GM19043 (cell line): ENCODE data around the gene GOLGA6L1.
"Not testable (repeated sequence)": the region's sequence is repeated elsewhere in the genome, so short reads cannot be mapped to it uniquely, and the experiment has no call there.

ENCODE experiments used
- ATAC-seq: cut with Tn5 transposase; IDR thresholded peaks from one replicate; pipeline ENCODE4 v1.9.1; 2021; ENCODE audit warnings: low read depth; ENCODE audit not compliant: unreplicated experiment

Gene GOLGA6L1, protein sequence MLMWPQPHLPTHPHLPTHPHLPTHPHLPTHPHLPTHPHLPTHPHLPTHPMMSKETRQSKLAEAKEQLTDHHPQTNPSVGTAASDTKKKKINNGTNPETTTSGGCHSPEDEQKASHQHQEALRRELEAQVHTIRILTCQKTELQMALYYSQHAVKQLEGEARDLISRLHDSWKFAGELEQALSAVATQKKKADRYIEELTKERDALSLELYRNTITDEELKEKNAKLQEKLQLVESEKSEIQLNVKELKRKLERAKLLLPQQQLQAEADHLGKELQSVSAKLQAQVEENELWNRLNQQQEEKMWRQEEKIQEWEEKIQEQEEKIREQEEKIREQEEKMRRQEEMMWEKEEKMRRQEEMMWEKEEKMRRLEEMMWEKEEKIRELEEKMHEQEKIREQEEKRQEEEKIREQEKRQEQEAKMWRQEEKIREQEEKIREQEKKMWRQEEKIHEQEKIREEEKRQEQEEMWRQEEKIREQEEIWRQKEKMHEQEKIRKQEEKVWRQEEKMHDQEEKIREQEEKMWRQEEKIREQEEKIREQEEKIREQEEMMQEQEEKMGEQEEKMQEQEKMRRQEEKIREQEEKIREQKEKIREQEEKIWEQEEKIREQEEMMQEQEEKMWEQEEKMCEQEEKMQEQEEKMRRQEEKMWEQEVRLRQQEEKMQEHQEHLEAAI

DNA sequence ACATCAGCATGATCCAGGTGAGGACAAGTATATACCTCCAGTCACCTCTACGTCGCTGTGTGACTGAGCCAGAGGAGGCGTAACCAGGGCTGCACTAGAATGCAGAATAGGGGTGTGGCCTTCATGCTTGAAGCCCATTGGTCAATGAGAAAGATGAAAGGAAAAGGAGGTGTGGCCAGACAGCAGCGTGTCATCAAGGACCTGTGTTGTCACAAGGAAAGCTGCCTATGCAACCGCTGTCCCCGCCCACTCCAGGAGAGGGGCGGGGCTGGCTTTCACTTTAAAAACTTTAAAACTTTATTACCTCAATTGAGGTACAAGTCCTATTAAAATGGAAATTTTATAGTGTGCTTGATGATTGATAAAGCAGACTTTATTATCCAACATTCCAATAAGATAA lies at the start of gene GOLGA6L1:
Gene GOLGA6L1, minus strand, starts transcription at position 101 of the 400 bp plus-strand sequence. Its CDS starts 91 bp downstream, at position 10.
- ATAC-seq, result not testable (repeated sequence)

DNA sequence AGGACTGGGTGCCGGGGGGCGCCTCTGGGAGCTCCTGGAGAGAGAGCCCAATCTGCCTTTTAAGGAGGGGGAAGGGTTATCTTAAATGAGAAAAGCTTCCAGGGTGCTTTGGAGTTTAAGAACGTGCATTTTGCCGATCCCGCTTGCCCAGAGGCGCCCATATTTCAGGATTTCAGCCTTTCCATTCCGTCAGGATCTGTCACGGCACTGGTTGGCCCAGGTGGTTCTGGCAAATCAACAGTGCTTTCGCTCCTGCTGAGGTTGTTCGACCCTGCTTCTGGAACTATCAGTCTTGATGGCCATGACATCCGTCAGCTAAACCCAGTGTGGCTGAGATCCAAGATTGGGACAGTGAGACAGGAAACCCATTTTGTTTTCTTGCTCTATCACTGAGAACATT lies 44.6 kb upstream of the GOLGA6L1 start:
- not testable (repeated sequence) for ATAC-seq

DNA sequence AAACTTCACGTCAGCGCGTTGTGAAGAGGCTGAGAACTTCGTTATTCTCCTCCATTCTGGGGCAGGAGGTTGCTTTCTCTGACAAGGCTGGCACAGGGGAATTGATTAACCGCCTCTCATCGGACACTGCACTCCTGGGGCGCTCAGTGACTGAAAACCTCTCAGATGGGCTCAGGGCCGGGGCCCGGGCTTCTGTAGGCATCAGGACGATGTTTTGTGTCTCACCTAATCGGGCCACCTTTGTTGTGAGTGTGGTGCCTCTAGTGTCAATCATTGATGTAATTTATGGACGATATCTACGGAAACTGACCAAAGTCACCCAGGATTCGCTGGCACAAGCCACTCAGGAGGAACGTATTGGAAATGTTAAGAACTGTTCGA lies 43.9 kb upstream of the GOLGA6L1 start:
- ATAC-seq, result not testable (repeated sequence)

DNA sequence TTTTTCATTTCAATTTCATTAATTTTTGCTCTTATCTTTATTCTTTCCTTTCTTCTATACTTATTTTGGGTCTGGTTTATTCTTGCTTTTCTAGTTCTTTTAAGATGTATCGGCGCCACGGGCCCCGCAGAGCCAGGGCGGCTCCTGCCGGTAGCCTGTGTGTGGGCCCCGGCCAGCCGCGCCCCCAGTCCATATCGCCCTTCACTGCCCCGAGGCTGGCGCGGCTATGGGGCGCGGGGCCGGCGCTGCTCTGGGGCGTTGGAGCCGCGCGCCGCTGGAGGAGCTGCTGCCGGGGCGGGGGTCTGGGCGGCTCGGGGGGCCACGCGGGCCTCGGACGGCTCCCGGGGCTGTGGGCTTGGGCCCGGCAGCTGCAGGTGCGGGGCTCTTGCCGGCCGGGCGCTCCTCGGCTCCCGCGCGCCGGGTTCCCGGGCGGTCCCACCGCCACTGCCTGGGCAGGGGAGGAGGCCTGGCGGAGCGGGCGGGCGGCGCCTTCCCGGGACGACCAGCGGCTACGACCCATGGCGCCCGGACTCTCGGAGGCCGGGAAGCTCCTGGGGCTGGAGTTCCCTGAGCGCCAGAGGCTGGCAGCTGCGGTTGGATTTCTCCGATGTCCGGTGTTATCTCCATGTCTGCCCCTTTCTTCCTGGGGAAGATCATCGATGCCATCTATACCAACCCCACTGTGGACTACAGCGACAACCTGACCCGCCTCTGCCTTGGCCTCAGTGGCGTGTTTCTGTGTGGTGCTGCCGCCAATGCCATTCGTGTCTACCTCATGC lies 43.3 kb upstream of the GOLGA6L1 start:
- ATAC-seq, result not testable (repeated sequence)

DNA sequence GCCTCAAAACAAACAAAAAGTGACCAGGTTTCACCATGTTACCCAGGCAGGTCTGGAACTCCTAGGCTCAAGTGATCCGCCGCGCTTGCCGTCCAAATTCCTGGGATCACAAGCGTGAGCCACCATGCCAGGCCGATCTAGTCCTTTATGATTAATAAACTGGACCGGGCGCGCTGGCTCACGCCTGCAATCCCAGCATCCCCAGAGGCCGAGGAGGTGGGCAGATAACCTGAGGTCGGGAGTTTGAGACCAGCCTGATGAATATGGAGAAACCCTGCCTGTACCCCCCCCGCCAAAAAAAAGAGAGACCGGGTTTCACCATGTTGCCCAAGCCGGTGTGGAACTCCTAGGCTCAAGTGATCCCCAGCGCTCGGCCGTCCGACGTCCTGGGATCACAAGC lies 40.1 kb upstream of the GOLGA6L1 start:
- not testable (repeated sequence) for ATAC-seq

DNA sequence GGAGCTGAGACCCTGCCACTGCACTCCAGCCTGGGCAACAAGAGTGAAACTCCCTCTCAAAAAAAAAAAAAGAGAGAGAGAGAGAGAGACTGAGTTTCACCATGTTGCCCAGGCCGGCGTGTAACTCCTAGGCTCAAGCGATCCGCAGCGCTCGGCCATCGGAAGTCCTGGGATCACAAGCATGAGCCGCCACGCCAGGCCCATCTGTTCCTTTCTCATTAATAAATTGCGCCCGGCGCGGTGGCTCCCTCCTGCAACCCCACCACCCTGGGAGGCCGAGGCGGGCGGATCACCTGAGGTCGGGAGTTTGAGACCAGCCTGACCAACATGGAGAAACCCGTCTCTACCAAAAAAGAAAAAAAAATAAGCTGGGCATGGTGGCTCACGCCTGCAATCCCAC lies 39.0 kb upstream of the GOLGA6L1 start:
- not testable (repeated sequence) for ATAC-seq

DNA sequence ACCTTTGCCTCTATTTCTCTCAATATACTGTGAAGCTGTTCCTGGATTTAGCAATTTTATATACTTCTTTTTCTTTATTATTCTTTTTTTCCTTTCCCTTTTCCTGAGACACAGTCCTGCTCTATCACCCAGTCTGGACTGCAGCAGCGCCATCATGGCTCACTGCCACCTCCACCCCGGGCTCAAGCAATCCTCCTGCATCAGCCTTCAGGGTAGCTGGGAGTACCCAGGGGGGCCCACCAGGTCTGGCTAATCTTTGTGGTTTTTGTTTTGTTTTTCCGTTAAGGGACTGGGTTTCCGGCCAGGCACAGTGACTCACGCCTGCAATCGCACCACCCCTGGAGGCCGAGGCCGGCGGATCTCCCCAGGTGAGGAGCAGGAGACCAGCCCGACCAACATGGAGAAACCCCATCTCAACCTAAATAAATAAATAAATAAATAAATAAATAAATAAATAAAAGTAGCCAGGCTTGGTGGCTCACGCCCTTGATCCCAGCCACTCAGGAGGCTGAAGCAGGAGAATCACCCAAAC lies 38.1 kb upstream of the GOLGA6L1 start:
- not testable (repeated sequence) for ATAC-seq

DNA sequence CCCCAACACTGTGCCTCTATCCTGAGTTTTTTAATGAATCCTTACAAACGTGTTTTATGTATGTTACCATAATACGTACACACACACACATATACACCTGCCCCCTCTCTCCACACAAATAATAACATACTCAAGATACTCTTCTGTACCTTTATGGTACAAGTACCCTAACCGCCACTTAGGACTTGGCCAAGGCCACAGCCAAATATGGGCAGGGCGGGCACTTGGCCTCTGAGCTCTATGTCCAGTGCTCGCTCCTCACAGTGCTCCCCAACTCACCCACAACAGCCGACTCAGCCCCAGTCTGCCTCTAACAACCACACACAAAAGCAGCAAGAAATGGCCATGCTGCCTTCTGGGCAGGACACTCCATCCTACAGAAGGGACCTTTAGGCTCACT lies 3.8 kb downstream of the GOLGA6L1 start:
- ATAC-seq, result not testable (repeated sequence)

DNA sequence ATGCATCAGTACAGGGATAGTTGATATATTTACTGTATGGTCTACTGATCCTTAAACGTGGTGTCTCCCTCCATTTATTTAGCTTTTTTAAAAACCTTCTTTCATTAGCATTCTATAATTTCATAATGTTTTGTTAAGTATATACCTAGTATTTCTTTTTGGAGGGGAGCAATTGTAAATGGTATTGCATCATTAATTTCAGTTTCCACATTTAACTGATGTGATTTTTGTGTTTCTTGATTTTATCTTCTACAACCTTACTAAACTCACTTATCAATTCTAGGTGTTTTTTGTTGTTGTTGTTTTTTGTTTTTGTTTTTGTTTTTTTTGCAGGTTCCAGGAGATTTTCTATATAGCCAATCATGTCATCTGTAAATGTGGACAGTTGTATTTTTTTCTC lies 18.4 kb downstream of the GOLGA6L1 start:
- no peak for ATAC-seq

DNA sequence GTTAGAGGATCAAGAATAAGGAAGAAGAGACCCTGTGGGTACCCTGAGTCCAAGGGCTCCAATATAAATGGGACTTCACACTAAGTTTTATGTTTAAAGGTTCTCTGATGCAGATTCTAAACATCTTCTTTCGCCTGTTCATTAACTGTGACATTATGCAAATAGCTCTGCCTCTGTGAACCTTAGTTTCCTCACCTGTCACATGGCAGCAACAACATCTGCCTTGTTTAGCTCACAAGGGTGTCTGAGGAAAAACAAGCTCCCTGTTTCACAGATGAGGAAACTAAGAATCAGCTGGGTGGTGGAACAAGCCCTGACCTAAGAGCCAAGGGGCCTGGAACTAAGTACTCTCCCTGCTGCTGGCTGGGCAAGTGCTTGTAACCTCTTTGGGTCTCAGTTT lies 40.8 kb downstream of the GOLGA6L1 start:
- no peak for ATAC-seq

DNA sequence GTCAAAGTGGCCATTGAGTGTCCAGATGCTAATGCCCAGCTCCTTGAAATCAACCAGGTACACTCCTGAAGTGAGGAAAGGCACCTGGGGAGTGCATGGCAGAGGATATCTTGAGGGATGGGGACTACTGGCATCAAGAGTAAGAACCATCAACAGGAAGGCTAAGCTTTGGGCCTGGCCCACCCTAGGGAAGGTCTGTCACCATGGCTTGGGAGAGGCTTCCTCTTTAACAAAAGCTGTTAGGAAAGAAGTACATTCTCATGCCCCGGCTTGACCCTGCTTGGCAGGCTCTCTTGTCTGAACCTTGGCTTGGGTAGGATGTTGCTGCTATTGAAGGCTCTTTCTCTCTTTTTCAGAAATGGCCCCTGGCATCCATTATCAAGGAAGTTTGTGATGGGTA lies 53.5 kb downstream of the GOLGA6L1 start:
- ATAC-seq, result no peak

DNA sequence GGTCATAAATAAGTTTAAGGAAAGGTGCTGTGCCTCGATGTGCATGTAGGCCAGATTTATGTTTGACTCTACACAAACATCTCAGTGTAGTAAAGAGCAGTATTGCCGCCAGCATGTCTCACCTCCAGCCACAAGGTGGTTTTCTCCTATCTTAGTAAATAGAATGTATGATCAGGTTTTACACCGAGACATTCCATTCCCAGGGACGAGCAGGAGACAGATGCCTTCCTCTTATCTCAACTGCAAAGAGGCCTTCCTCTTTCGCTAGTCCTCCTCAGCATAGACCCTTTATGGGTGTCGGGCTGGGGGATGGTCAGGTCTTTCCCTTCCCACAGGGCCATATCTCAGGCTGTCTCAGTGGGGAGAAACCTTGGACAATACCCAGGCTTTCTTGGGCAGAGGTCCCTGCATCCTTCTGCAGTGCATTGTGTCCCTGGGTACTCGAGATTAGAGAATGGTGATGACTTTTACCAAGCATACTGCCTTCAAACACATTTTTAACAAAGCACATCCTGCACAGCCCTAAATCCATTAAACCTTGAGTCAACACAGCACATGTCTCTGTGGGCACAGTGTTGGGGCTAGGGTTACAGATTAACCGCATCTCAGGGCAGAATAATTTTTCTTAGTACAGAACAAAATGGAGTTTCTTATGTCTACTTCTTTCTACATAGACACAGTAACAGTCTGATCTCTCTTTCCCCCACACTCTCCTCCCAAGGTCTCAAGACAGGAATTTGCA lies 54.5 kb downstream of the GOLGA6L1 start:
- not testable (repeated sequence) for ATAC-seq

DNA sequence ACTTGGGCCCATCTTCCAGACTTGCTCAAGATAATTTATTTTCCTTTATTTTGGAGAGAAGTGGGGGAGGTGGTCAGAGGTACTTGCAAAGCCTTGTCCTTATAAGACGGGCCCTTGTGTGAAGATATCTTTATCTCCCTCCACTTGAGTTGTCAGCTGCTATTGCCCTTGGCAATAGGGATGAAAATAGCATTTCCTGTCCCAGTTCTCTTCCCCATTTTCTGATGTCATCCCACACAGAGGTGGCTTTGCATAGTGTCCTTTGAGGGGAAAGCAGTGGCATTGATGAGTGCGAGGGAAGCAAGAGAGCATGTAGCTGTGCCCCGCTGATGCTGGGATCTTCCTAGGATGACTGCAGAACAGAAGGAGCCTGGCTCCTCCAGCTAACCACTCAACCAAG lies 55.4 kb downstream of the GOLGA6L1 start:
- no peak for ATAC-seq

DNA sequence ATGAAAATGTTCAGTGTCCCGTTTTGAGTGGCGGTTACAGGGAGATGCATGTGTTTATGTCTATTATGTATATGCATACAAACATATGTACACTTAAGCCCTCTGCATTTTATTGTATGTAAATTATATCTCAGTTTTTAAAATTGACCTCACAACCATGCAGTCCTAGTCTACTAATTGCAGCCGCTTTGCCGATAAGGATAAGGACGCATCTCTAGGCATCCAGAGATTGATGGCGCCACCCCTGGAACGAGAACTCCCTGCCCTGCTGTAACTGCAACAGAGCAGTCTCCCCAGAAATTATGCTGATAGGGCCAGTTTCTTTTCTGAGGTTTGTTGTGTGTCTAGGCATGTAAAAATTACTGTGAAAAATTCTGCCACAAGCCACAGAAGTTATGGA lies 56.9 kb downstream of the GOLGA6L1 start:
- ATAC-seq, result no peak
